Stomach smooth muscle (tissue), 2 donors: ENCODE data around the gene ATP5MG.

Experiments used
- H3K27ac ChIP-seq: one replicate; pipeline ENCODE4 v1.7.0; 2013; ENCODE audit warnings: mild to moderate bottlenecking, low read length, inconsistent platforms
- H3K27me3 ChIP-seq, 2 donors: one replicate each; pipeline ENCODE4 v1.7.0; 2013; ENCODE audit warnings: low read length in 2 of 2; ENCODE audit not compliant: insufficient read depth in 2 of 2, control insufficient read depth in 1 of 2
- H3K36me3 ChIP-seq, 2 donors: one replicate each; pipeline ENCODE4 v1.7.0; 2013; ENCODE audit warnings: low read length in 2 of 2; ENCODE audit not compliant: control insufficient read depth in 2 of 2, insufficient read depth in 2 of 2
- H3K4me1 ChIP-seq: one replicate; pipeline ENCODE4 v1.7.0; 2013; ENCODE audit warnings: low read length; ENCODE audit not compliant: control insufficient read depth, insufficient read depth
- H3K4me3 ChIP-seq, 2 donors: one replicate each; pipeline ENCODE4 v1.7.0; 2013; ENCODE audit warnings: low read length in 2 of 2
- H3K9ac ChIP-seq, 2 donors: one replicate each; pipeline ENCODE4 v1.7.0; 2013; ENCODE audit warnings: low read length in 2 of 2, mild to moderate bottlenecking in 1 of 2
- H3K9me3 ChIP-seq, 2 donors: one replicate each; pipeline ENCODE4 v1.7.0; 2013; ENCODE audit warnings: low read length in 2 of 2; ENCODE audit not compliant: control insufficient read depth in 2 of 2
- donor health status: healthy.
- donor health status: Pancreatic carcinoma.

The ATP5MG gene

GRCh38 chr11:118442301-118442700 is 40.9 kb downstream of the ATP5MG start:
- Histone ChIP-seq H3K36me3 (no peaks in the 10 kb centered on the region), H3K4me1 (peaks cover 17% of the 10 kb centered on the region), H3K9ac (no peak overlapping the region), H3K9me3 (no peaks in the 10 kb centered on the region), H3K4me3 (no peak overlapping the region), H3K27me3 (no peaks in the 10 kb centered on the region), H3K27ac (no peak overlapping the region)

- Histone ChIP-seq H3K36me3 (no peaks in the 10 kb centered on the region), H3K27ac (no peak overlapping the region), H3K27me3 (no peaks in the 10 kb centered on the region), H3K4me3 (no peak overlapping the region), H3K9ac (no peak overlapping the region), H3K4me1 (peaks cover 10% of the 10 kb centered on the region), H3K9me3 (no peaks in the 10 kb centered on the region)
Measured at GRCh38 chr11:118442908-118443589, 41.6 kb downstream of the ATP5MG start.

- Histone ChIP-seq H3K4me3 (no peak overlapping the region), H3K27ac (no peak overlapping the region), H3K9ac (no peak overlapping the region), H3K36me3 (no peaks in the 10 kb centered on the region), H3K27me3 (no peaks in the 10 kb centered on the region), H3K4me1 (peaks cover 4% of the 10 kb centered on the region), H3K9me3 (no peaks in the 10 kb centered on the region)
Measured at GRCh38 chr11:118443590-118444218, 42.3 kb downstream of the ATP5MG start.

- Histone ChIP-seq H3K9me3 (no peaks in the 10 kb centered on the region), H3K4me1 (no peaks in the 10 kb centered on the region), H3K27ac (no peak overlapping the region), H3K27me3 (no peaks in the 10 kb centered on the region), H3K36me3 (peaks cover 0 to 5% of the 10 kb centered on the region in 2 donors), H3K9ac (no peak overlapping the region), H3K4me3 (no peak overlapping the region)
Measured at GRCh38 chr11:118447423-118447822, 46.0 kb downstream of the ATP5MG start.

GRCh38 chr11:118448294-118448693 is 46.9 kb downstream of the ATP5MG start:
- H3K27ac ChIP-seq = no peak overlapping the region
- no peaks in the 10 kb centered on the region for H3K27me3 ChIP-seq
- H3K4me3 ChIP-seq = no peak overlapping the region
- H3K9me3 ChIP-seq = no peaks in the 10 kb centered on the region
- H3K36me3 ChIP-seq = peaks cover 0 to 5% of the 10 kb centered on the region in 2 donors
- no peak overlapping the region for H3K9ac ChIP-seq
- H3K4me1 ChIP-seq = no peaks in the 10 kb centered on the region

GRCh38 chr11:118449316-118449918 is 48.0 kb downstream of the ATP5MG start:
- peaks cover 0 to 5% of the 10 kb centered on the region in 2 donors for H3K36me3 ChIP-seq
- no peak overlapping the region for H3K4me3 ChIP-seq
- no peaks in the 10 kb centered on the region for H3K27me3 ChIP-seq
- no peak overlapping the region for H3K27ac ChIP-seq
- H3K4me1 ChIP-seq = no peaks in the 10 kb centered on the region
- no peak overlapping the region for H3K9ac ChIP-seq
- no peaks in the 10 kb centered on the region for H3K9me3 ChIP-seq

- Histone ChIP-seq H3K9me3 (no peaks in the 10 kb centered on the region), H3K27me3 (no peaks in the 10 kb centered on the region), H3K27ac (no peak overlapping the region), H3K36me3 (peaks cover 0 to 5% of the 10 kb centered on the region in 2 donors), H3K4me3 (no peak overlapping the region), H3K9ac (no peak overlapping the region), H3K4me1 (no peaks in the 10 kb centered on the region)
Measured at GRCh38 chr11:118450451-118450850, 49.0 kb downstream of the ATP5MG start.
